Urinary bladder (tissue), 4 donors: ENCODE data around the gene TMEM163. TPM values are rescaled to one million over a fixed set of nuclear protein-coding genes. Genes with fewer than 3 reads are reported as not detected.

Experiments
- DNase-seq: peaks from one replicate; pipeline ENCODE4 v3.0.0-alpha.2; 2015; ENCODE audit errors: extremely low spot score
- H3K27ac ChIP-seq: one replicate; pipeline ENCODE4 v1.5.1; 2013; ENCODE audit warnings: low read depth, mild to moderate bottlenecking, moderate library complexity
- H3K36me3 ChIP-seq: one replicate; pipeline ENCODE4 v1.6.1; 2013; ENCODE audit warnings: mild to moderate bottlenecking, moderate library complexity; ENCODE audit not compliant: insufficient read depth
- H3K4me1 ChIP-seq: one replicate; pipeline ENCODE4 v1.6.1; 2013; ENCODE audit warnings: mild to moderate bottlenecking, moderate library complexity; ENCODE audit not compliant: insufficient read depth
- H3K4me3 ChIP-seq: one replicate; pipeline ENCODE4 v1.5.1; 2013; ENCODE audit warnings: low read depth, low read length
- WGBS: extraction: QIAGEN DNeasy Blood & Tissue Kit; methylation state at CpG from one replicate; pipeline ENCODE4 v1.1.7; 2013; 5-methylcytosine and 5-hydroxymethylcytosine counted together
- polyA plus RNA-seq: library from polyadenylated mRNA; stranded (reverse); fragments of 200-250 nt; gene quantifications from one replicate; pipeline ENCODE4 v1.2.3, GENCODE V29; 2013
- total RNA-seq: library from RNA; depleted of rRNA; stranded (reverse); fragments of >200 nt; gene quantifications from one replicate; pipeline ENCODE4 v1.2.3, GENCODE V29; 2014
- donor health status: healthy with polysubstance abuse.
- donor health status: healthy.

The TMEM163 gene
- total and polyA plus RNA-seq, 2 donors = 1.6 to 2.4 TPM

DNA sequence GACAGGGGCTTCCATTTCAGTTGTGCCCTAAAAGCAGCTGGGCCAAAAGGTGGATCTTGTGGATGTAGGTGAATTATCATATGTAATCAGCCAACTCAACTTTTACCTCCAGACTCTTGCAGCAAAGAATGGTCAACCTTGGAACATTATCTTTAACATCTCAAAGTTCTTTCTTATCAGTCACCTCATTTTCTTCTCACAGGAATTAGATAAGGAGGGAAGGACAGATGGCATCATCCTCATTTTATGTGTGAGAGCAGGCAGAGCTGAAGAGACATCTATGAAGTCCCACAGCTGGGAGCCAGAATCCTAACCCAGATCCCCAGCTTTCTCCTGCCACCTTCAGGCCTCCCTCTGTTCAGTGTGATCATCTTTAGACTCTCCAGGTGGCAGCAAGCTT lies 282.9 kb downstream of the TMEM163 start:
- no peak overlapping the region for H3K27ac ChIP-seq
- no peaks in the 10 kb centered on the region for H3K36me3 ChIP-seq
- H3K4me3 ChIP-seq = no peak overlapping the region
- H3K4me1 ChIP-seq = no peaks in the 10 kb centered on the region
- no peak for DNase-seq

DNA sequence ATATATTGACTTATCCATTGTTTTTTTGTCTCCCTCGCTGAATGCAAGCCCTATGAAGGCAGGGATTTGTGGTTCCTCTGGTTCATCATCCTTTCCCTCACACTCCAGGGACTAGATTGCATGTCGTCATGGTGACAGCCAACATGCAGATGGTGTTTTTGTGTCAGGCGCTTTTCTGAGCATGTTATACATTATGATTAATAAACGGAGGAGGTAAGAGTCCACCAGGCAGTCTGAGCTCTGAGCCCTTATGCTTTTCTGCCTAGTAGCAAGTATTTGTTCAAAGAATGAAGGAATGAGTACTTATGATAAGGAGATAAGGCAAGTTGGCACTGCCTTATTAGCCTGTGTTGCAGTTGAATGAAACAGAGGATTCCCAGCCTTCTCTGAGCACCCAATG lies 283.3 kb downstream of the TMEM163 start:
- no peak overlapping the region for H3K4me3 ChIP-seq
- no peaks in the 10 kb centered on the region for H3K4me1 ChIP-seq
- H3K27ac ChIP-seq = no peak overlapping the region
- no peak for DNase-seq
- 97% methylated on average over 4 of the region's 4 CpGs for WGBS
- no peaks in the 10 kb centered on the region for H3K36me3 ChIP-seq

DNA sequence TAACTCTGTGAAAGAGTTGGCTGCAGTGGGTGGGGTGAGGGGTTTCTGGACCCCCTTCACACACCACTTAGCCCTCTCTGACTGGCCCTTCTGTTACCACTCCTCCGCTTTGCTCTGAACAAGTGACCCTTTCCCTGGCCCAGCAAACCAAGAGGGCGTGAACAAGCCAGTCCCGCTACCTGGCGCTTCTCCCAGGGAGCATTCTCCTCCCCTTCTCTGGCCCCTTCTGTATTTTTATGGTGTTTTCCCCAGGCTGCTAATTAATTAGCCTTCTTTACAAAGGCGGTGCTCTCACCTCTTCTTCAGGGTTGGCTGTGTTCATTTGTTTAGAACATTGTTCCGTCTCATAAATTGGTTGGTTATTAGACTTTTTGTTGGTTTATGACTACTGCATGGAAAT lies 284.8 kb downstream of the TMEM163 start:
- Histone ChIP-seq H3K36me3 (no peaks in the 10 kb centered on the region), H3K4me1 (no peaks in the 10 kb centered on the region), H3K27ac (no peak overlapping the region), H3K4me3 (no peak overlapping the region)
- DNase-seq = no peak
- WGBS = 96% methylated on average over 6 of the region's 6 CpGs

DNA sequence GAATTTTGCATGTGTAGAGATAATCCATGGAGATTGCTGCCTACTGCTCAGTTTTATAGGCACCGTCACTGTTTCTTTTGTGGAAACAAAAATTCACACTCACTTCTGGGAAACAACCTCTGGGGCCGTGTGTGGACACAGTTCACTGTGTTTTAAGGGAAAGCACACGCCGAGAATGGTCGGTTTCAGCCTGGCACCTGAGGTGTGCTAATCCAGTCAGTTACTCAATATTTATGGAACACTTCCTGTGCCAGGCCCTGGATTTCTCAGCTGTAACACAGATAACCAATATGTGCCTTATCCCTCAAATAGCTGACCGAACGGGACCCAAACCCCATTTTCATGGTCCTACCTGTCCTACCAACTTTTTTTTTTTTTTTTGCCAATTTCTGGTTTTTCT lies 285.3 kb downstream of the TMEM163 start:
- H3K4me3 ChIP-seq = no peak overlapping the region
- H3K36me3 ChIP-seq = no peaks in the 10 kb centered on the region
- no peaks in the 10 kb centered on the region for H3K4me1 ChIP-seq
- no peak overlapping the region for H3K27ac ChIP-seq
- no peak for DNase-seq
- WGBS = 80% methylated on average over 7 of the region's 7 CpGs

DNA sequence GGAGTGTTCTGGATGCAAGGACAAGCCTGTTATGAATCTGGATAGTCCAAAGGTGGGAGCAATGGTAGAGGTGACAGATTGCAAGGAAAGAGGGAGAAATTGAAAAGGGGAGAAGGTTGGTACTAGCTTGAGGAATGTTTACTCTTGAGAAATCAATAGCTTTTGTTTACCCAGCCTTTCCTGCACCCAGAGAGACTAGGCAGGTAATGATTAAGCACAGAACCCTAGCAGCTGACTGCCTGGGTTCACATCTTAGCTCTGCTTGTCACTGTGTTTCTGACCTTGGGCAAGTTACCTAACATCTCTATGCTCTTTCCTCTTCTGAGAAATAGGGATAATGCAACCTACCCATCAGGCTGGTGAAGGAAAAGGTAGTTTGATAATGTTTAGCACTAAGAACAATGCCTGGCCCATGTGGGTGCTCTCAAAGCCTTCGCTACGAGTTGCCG lies 286.3 kb downstream of the TMEM163 start:
- no peaks in the 10 kb centered on the region for H3K4me1 ChIP-seq
- no peak overlapping the region for H3K4me3 ChIP-seq
- DNase-seq = no peak
- no peaks in the 10 kb centered on the region for H3K36me3 ChIP-seq
- no peak overlapping the region for H3K27ac ChIP-seq
- 94% methylated on average over 3 of the region's 3 CpGs for whole genome bisulfite sequencing

DNA sequence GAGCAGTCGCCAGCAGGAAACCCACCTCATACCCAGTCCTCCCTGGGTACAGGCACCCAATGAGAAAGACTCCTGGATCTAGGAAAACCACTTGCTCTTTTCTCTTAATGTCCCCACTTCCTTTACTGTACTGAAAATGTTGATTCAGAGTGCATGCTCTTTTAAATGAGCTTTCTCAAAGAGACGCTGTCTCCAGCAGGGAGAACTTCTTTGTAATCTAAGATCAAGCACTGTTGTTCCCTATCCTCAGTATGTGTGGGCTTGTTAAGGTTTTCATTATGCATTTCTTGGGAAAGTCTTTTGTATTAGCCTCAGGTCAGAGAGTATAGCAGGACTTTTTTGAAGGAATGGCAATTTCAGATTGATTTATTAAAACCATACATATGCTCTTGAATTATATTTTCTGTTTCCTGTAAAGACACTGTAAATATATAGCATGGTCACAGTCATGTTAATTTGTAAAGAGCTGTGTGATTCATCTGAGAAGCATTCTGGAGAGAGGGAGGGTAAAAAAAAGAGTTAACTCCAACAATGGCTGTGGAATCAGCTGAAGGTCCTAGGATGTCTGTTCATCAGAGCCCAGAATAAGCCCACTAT lies 286.9 kb downstream of the TMEM163 start:
- no peaks in the 10 kb centered on the region for H3K36me3 ChIP-seq
- no peak overlapping the region for H3K27ac ChIP-seq
- H3K4me1 ChIP-seq = no peaks in the 10 kb centered on the region
- WGBS = 92% methylated on average over 2 of the region's 2 CpGs
- H3K4me3 ChIP-seq = no peak overlapping the region
- DNase-seq = no peak

DNA sequence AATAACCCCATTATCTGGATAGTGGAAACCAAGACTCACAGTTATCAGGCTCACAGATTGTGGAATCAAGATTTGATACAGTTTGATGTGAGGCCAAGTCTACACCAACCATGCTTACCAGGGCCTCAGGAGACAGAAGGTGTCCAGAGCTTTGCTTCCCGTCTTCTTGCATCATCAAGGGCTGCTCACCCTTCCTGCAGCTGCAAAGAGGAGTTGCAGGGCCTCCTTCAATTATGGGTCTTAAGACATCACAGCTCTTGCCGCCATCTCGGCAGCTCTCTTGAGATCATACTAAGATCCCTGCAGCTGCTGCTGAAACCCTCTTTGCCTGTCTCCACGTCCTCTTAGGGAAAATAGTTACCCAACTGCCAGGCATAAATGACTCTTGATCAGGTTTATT lies 288.9 kb downstream of the TMEM163 start:
- H3K27ac ChIP-seq = no peak overlapping the region
- no peak for DNase-seq
- no peak overlapping the region for H3K4me3 ChIP-seq
- H3K4me1 ChIP-seq = no peaks in the 10 kb centered on the region
- H3K36me3 ChIP-seq = no peaks in the 10 kb centered on the region
- 86% methylated on average over 4 of the region's 4 CpGs for WGBS

DNA sequence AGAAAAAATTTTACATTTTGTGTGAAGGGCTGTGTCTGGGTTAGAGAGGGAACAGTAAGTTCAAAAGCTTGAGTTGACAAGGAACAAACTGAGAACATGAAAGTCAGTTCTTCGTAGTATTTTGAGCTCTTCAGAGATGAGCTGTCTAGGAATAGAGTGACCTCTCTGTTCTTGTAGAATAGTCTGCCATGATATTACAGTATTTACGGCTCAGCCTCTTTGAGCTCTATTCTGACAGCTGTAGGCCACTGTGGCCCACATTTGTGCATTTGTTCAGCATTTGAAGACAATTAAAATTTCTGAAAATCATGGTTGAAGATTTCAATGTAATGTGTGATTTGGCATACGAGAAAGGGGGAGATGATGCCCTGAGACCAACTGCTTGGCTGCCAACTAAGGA lies 292.1 kb downstream of the TMEM163 start:
- H3K4me3 ChIP-seq = no peak overlapping the region
- no peak for DNase-seq
- H3K36me3 ChIP-seq = no peaks in the 10 kb centered on the region
- H3K27ac ChIP-seq = no peak overlapping the region
- no peaks in the 10 kb centered on the region for H3K4me1 ChIP-seq
- 93% methylated on average over 3 of the region's 3 CpGs for WGBS

DNA sequence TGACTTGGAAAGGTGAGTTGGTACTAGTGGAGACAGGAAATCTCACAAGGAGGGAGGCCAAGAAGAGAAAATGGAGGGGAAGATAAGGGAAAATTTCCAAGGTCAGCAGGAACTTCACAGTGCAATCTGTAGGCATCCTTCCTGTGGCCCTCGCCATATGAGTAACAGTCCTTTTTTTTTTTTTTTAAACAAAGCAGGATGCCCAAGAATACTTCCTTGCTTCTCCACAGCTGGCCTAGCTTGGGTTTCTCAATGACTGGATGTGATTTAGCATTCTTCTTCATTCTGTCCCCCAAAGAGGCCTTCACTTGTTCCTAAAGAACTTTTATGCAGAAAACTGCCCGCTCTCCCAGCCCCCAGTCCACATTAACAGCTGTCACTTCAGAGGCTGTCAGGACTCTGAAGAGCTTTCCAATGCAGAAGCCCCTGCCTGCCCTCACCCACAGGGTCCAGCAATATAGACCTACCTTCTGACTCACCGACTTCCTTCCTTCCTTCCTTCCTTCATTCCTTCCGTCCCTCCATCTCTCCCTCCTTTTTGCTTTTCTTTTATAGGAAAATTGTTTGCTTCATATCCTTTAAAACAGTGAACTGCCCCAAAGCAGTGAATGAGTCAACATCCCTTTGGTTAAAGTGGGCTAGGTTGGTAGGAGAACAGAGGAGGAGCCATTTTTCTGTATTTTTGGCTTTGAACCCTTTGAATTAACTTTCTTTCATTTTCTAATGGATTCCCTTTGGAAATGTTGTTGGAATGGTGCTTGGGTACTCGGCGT lies 292.9 kb downstream of the TMEM163 start:
- no peaks in the 10 kb centered on the region for H3K4me1 ChIP-seq
- no peak overlapping the region for H3K27ac ChIP-seq
- no peak for DNase-seq
- no peak overlapping the region for H3K4me3 ChIP-seq
- WGBS = 91% methylated on average over 6 of the region's 6 CpGs
- no peaks in the 10 kb centered on the region for H3K36me3 ChIP-seq

DNA sequence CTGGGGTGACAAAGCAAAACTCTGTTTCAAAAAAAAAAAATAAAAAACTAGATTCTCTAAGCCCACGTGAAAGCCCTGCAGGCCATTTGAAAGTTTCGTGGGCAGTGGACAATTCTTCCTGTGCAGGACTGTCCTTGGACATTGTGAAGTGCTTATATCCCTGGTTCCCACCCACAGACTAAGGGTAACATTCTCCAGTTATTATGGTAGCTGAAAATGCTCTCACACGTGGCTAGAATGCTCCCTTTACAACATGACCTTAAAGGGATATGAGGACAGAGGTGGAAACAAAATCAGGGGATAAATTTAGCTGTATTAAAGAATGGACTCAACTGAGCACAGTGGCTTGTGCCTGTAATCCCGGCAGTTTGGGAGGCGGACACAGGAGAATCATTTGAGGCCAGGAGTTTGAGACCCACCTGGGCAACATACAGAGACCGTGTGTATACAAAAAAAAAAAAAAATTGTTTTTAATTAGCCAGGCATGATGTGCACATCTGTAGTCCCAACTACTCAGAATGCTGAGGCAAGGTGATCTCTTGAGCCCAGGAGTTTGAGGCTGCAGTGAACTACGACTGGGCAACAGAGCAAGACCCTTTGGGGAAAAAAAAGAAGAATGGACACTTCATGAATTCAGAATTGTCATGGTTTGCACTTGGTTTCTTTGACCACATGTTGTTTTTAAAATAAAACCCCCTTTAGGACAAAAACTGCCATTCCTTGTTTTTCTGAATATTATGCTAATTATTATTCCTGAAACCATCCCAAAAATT lies 297.1 kb downstream of the TMEM163 start:
- Histone ChIP-seq H3K4me1 (no peaks in the 10 kb centered on the region), H3K36me3 (no peaks in the 10 kb centered on the region), H3K4me3 (no peak overlapping the region), H3K27ac (no peak overlapping the region)
- WGBS = 81% methylated on average over 7 of the region's 7 CpGs
- DNase-seq = no peak

DNA sequence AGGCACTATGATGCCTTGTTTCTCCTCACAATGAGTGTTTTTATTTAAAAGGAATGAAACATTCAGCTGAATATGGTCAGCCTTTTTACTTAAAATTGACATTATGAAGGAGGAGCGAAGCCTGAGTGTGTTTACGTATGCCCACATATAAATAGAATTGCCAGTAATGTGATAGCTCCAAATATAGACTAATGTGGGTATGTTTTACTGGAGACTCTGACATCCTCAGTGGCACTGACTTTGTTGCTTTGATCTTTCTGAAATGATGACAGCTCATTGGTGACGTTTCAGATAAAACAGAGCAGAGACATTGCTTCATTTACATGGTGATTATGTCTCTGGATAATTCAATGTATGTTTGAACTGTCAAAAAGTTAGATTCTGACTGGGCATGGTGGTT lies 297.9 kb downstream of the TMEM163 start:
- Histone ChIP-seq H3K4me3 (no peak overlapping the region), H3K36me3 (no peaks in the 10 kb centered on the region), H3K4me1 (no peaks in the 10 kb centered on the region), H3K27ac (no peak overlapping the region)
- 80% methylated on average over 3 of the region's 3 CpGs for WGBS
- no peak for DNase-seq

DNA sequence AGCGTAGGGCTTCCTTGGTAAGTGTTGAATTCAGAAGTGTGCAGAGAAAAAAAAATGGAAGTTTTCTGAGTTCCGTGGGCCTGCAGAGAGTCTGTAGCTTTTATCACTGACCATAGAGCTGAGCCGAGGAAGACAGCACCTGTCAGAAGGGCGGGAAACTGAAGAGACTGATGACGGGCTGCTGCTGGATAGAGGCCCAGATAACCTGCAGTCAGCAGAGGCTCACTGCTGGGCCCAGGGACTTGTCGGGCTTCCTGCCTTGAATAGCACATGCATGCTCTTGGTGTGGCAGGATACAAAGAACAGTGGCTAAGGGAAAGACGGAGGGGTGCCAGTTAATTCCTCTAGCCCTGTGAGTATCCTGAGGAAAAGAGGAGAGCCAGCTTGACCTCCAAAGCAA lies 298.5 kb downstream of the TMEM163 start:
- no peaks in the 10 kb centered on the region for H3K36me3 ChIP-seq
- no peaks in the 10 kb centered on the region for H3K4me1 ChIP-seq
- 82% methylated on average over 7 of the region's 7 CpGs for WGBS
- H3K4me3 ChIP-seq = no peak overlapping the region
- DNase-seq = no peak
- no peak overlapping the region for H3K27ac ChIP-seq

DNA sequence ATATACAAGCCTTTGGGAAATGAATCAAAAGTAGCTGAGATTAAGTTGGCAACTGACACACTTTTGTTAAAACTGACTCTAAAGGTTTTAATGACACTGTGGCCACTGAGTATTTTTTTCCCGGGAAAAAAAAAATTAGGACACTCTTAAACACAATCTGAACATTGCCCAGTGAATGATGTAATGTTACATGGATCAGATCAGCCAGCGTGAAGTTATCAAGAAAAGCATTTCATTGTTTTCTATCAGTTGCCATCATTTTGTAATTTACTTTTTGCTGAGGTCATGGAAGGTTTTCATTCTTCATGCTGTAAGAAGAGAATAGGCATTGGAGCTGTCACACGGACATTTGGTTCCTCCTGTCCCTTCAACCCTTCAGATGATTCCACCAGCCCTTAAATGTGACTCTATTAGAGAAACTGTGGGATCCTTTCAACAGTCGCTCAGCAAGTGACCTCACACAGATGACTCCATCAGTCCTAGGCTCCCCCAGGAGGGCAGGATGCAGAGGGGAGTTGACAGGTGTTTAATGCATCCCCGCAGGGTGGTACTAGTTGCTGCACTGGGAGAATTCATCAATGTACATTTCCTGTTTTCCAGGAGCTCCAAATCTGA lies 300.7 kb downstream of the TMEM163 start:
- WGBS = 88% methylated on average over 5 of the region's 5 CpGs
- Histone ChIP-seq H3K4me3 (no peak overlapping the region), H3K27ac (no peak overlapping the region), H3K4me1 (no peaks in the 10 kb centered on the region), H3K36me3 (no peaks in the 10 kb centered on the region)
- DNase-seq = no peak

DNA sequence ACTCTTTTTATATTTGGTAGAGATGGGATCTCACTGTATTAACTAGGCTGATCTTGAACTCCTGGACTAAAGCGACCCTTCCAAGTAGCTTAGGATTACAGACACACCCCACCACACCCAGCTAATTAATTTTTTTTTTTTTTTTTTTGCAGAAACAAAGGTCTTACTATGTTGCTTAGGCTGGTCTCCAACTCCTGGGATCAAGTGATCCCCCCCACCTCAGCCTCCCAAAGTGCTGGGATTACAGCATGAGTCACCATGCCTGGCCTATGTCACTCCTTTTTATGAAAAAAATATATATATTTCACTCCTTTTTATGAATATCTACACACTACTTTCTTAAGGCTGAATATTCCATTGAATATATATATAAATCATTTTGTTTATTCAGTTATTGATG lies 302.2 kb downstream of the TMEM163 start:
- Histone ChIP-seq H3K27ac (no peak overlapping the region), H3K4me3 (no peak overlapping the region), H3K36me3 (no peaks in the 10 kb centered on the region), H3K4me1 (no peaks in the 10 kb centered on the region)
- no peak for DNase-seq
- 94% methylated on average over 1 of the region's 1 CpG for WGBS
